CD4-positive, CD25-positive, alpha-beta regulatory T cell (primary cell): ENCODE results near the gene DHCR7. TPM values are rescaled to one million over a fixed set of nuclear protein-coding genes. Genes with fewer than 3 reads are reported as not detected.

Source experiments
- ATAC-seq, 2 donors: fragments of 150-1000 bp; cut with Tn5 transposase; one replicate each; pipeline ENCODE4 v1.10.0; 2021; ENCODE audit warnings: low read depth in 2 of 2, moderate number of reproducible peaks in 2 of 2, moderate library complexity in 1 of 2
- DNase-seq, 3 donors: peaks; one replicate each; pipeline versions ENCODE4 v3.0.0 to v3.0.0-alpha.2; 2012 to 2022; ENCODE audit warnings: mixed read lengths in 1 of 3
- H3K27ac ChIP-seq: one replicate; pipeline ENCODE4 v1.7.0; 2013; ENCODE audit warnings: mild to moderate bottlenecking, low read length; ENCODE audit not compliant: insufficient read depth, poor library complexity, severe bottlenecking
- H3K27me3 ChIP-seq: one replicate; pipeline ENCODE4 v1.7.0; 2013; ENCODE audit warnings: low read length; ENCODE audit not compliant: control insufficient read depth, insufficient read depth
- H3K36me3 ChIP-seq: one replicate; pipeline ENCODE4 v1.7.0; 2013; ENCODE audit warnings: mild to moderate bottlenecking, low read length, moderate library complexity; ENCODE audit not compliant: control insufficient read depth, insufficient read depth
- H3K4me1 ChIP-seq: 2 replicates; pipeline ENCODE4 v1.7.0; 2013; ENCODE audit warnings: mild to moderate bottlenecking, low read length; ENCODE audit not compliant: insufficient read depth, control insufficient read depth, poor library complexity, severe bottlenecking
- H3K4me3 ChIP-seq: one replicate; pipeline ENCODE4 v1.7.0; 2013; ENCODE audit warnings: low read depth, mild to moderate bottlenecking, low read length, moderate library complexity
- H3K9me3 ChIP-seq, 2 experiments: 1 replicate in 1 of 2; 2 replicates in 1 of 2; pipeline ENCODE4 v1.7.0; 2013; ENCODE audit warnings: low read length in 2 of 2, mild to moderate bottlenecking in 1 of 2, moderate library complexity in 1 of 2; ENCODE audit not compliant: control insufficient read depth in 2 of 2
- H3K27ac Mint-ChIP-seq, 3 donors: one replicate each; pipeline ENCODE4 v1.8.0; 2020 to 2022; ENCODE audit warnings: mild to moderate bottlenecking in 3 of 3, mixed read lengths in 3 of 3, moderate library complexity in 2 of 3
- H3K27me3 Mint-ChIP-seq: one replicate; pipeline ENCODE4 v1.8.0; 2022; ENCODE audit warnings: mild to moderate bottlenecking, mixed read lengths
- H3K36me3 Mint-ChIP-seq: one replicate; pipeline ENCODE4 v1.8.0; 2020; ENCODE audit warnings: mixed read lengths
- H3K4me1 Mint-ChIP-seq, 4 donors: one replicate each; pipeline ENCODE4 v1.8.0; 2020 to 2022; ENCODE audit warnings: mixed read lengths in 4 of 4, mild to moderate bottlenecking in 1 of 4
- H3K4me3 Mint-ChIP-seq, 4 donors: one replicate each; pipeline ENCODE4 v1.8.0; 2020 to 2022; ENCODE audit warnings: mild to moderate bottlenecking in 4 of 4, mixed read lengths in 4 of 4, moderate library complexity in 3 of 4
- H3K9me3 Mint-ChIP-seq, 7 donors: one replicate each; pipeline ENCODE4 v1.8.0; 2020 to 2022; ENCODE audit warnings: mixed read lengths in 7 of 7, mild to moderate bottlenecking in 3 of 7, moderate library complexity in 2 of 7
- polyA plus RNA-seq, 4 donors: library from polyadenylated mRNA; unstranded; fragments of 300-500 nt; fragmentation: Illumina TruSeq; gene quantifications; one replicate each; pipeline ENCODE4 v1.2.3, GENCODE V29; 2021
- total RNA-seq: library from RNA; stranded (reverse); gene quantifications from one replicate; pipeline ENCODE4 v1.2.3, GENCODE V29; 2022

Gene DHCR7
- total and polyA plus RNA-seq, 5 donors from 2014 or later = 11.2 to 21.1 (median 15.4) TPM

- Mint-ChIP-seq H3K36me3 (peaks cover 17% of the 10 kb centered on the region), H3K27ac (no peak overlapping the region), H3K9me3 (peaks cover 0 to 2% (median 0%) of the 10 kb centered on the region in 7 donors), H3K4me3 (no peak overlapping the region), H3K27me3 (no peaks in the 10 kb centered on the region), H3K4me1 (peaks cover 0 to 4% (median 0%) of the 10 kb centered on the region in 4 donors)
- ATAC-seq (no peak), DNase-seq (no peak)
- Histone ChIP-seq H3K4me3 (no peak overlapping the region), H3K4me1 (no peaks in the 10 kb centered on the region), H3K27me3 (no peaks in the 10 kb centered on the region), H3K36me3 (peaks cover 6% of the 10 kb centered on the region), H3K9me3 (no peaks in the 10 kb centered on the region), H3K27ac (no peak overlapping the region)
These were observed 14.3 kb downstream of the DHCR7 start for GRCh38 chr11:71433648-71434450.

- DNase-seq = no peak
- ATAC-seq = no peak
- Mint-ChIP-seq H3K9me3 (peaks cover 0 to 2% (median 0%) of the 10 kb centered on the region in 7 donors), H3K27me3 (no peaks in the 10 kb centered on the region), H3K27ac (no peak overlapping the region), H3K36me3 (peaks cover 13% of the 10 kb centered on the region), H3K4me1 (peaks cover 0 to 4% (median 0%) of the 10 kb centered on the region in 4 donors), H3K4me3 (no peak overlapping the region)
- Histone ChIP-seq H3K4me1 (no peaks in the 10 kb centered on the region), H3K36me3 (no peaks in the 10 kb centered on the region), H3K4me3 (no peak overlapping the region), H3K27ac (no peak overlapping the region), H3K9me3 (no peaks in the 10 kb centered on the region), H3K27me3 (no peaks in the 10 kb centered on the region)
These were observed 15.2 kb downstream of the DHCR7 start for GRCh38 chr11:71432761-71433647.

DNA sequence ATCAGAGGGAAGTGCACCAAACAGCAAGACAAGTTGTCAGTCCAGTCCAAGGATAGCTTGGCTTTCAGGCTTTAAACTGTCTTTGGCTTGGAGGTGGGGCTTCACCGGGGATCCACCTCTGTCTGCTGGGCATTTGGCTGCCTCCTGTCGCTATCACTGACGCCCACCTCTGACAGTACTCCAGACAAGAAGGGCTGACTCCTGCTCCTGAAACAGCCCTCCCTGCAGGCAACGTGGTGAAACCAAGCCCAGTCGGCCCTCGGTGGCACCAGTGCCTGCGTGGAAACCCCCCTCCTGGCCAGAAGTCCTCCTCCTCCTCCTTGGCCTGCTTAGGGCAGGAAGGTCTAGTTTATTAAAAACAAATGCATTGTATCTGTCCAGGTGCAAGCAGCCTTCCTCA, 16.9 kb downstream of the DHCR7 start:
- H3K27ac ChIP-seq = no peak overlapping the region
- no peak overlapping the region for H3K27ac Mint-ChIP-seq
- H3K27me3 Mint-ChIP-seq = no peaks in the 10 kb centered on the region
- no peak overlapping the region for H3K4me3 ChIP-seq
- peaks cover 0 to 2% (median 0%) of the 10 kb centered on the region in 7 donors for H3K9me3 Mint-ChIP-seq
- ATAC-seq (no peak), DNase-seq (no peak)
- H3K27me3 ChIP-seq = no peaks in the 10 kb centered on the region
- no peaks in the 10 kb centered on the region for H3K36me3 ChIP-seq
- H3K4me1 Mint-ChIP-seq = peaks cover 0 to 4% (median 0%) of the 10 kb centered on the region in 4 donors
- no peak overlapping the region for H3K4me3 Mint-ChIP-seq
- peaks cover 8% of the 10 kb centered on the region for H3K36me3 Mint-ChIP-seq
- H3K9me3 ChIP-seq = no peaks in the 10 kb centered on the region
- no peaks in the 10 kb centered on the region for H3K4me1 ChIP-seq

- Histone ChIP-seq H3K36me3 (no peaks in the 10 kb centered on the region), H3K27me3 (no peaks in the 10 kb centered on the region), H3K9me3 (no peaks in the 10 kb centered on the region), H3K4me1 (no peaks in the 10 kb centered on the region), H3K27ac (no peak overlapping the region), H3K4me3 (no peak overlapping the region)
- Mint-ChIP-seq H3K4me3 (no peak overlapping the region), H3K27me3 (no peaks in the 10 kb centered on the region), H3K4me1 (peaks cover 0 to 4% (median 0%) of the 10 kb centered on the region in 4 donors), H3K9me3 (peaks cover 0 to 2% (median 0%) of the 10 kb centered on the region in 7 donors), H3K36me3 (peaks cover 2% of the 10 kb centered on the region), H3K27ac (no peak overlapping the region)
- ATAC-seq (no peak), DNase-seq (no peak)
These were observed 18.0 kb downstream of the DHCR7 start for GRCh38 chr11:71430166-71430565.

GRCh38 chr11:71429701-71430100, 18.5 kb downstream of the DHCR7 start:
- Mint-ChIP-seq H3K9me3 (peaks cover 0 to 2% (median 0%) of the 10 kb centered on the region in 7 donors), H3K36me3 (no peaks in the 10 kb centered on the region), H3K4me3 (no peak overlapping the region), H3K4me1 (peaks cover 0 to 4% (median 0%) of the 10 kb centered on the region in 4 donors), H3K27me3 (no peaks in the 10 kb centered on the region), H3K27ac (no peak overlapping the region)
- ATAC-seq (no peak), DNase-seq (no peak)
- Histone ChIP-seq H3K27me3 (no peaks in the 10 kb centered on the region), H3K27ac (no peak overlapping the region), H3K4me3 (no peak overlapping the region), H3K9me3 (no peaks in the 10 kb centered on the region), H3K36me3 (no peaks in the 10 kb centered on the region), H3K4me1 (no peaks in the 10 kb centered on the region)

- Mint-ChIP-seq H3K4me3 (peak overlapping the region in 1 of 4 donors; percentile 73), H3K36me3 (no peaks in the 10 kb centered on the region), H3K27ac (no peak overlapping the region), H3K27me3 (no peaks in the 10 kb centered on the region), H3K9me3 (peaks cover 0 to 2% (median 0%) of the 10 kb centered on the region in 7 donors), H3K4me1 (peaks cover 0 to 4% (median 0%) of the 10 kb centered on the region in 4 donors)
- Histone ChIP-seq H3K27ac (no peak overlapping the region), H3K9me3 (no peaks in the 10 kb centered on the region), H3K4me3 (no peak overlapping the region), H3K27me3 (no peaks in the 10 kb centered on the region), H3K4me1 (no peaks in the 10 kb centered on the region), H3K36me3 (no peaks in the 10 kb centered on the region)
- DNase-seq (no peak), ATAC-seq (no peak)
These were observed 19.2 kb downstream of the DHCR7 start for GRCh38 chr11:71428861-71429435.

DNA sequence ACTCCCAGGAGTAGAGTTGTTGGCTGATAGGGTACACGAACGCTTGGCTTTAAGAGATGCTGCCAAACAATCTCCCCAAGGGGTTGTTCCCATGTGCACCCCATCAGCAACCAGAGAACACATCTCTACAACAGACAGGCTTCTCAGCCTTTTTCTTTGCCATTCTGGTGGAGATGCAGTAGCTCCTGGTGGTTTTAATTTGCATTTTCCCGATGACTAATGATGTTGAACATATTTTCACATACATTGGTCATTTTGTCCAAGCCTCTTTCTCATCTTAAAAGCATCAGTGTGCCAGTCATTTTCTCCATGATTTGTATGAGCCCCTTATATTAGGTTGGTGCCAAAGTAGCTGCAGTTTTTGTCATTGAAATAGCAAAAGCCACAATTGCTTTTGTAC, 21.8 kb downstream of the DHCR7 start:
- ATAC-seq (no peak), DNase-seq (no peak)
- peak overlapping the region in 1 of 3 donors; percentile 39 for H3K27ac Mint-ChIP-seq
- H3K4me3 ChIP-seq = no peak overlapping the region
- H3K27ac ChIP-seq = no peak overlapping the region
- peaks cover 0 to 4% (median 1%) of the 10 kb centered on the region in 4 donors for H3K4me1 Mint-ChIP-seq
- no peaks in the 10 kb centered on the region for H3K36me3 ChIP-seq
- peaks cover 0 to 2% (median 0%) of the 10 kb centered on the region in 7 donors for H3K9me3 Mint-ChIP-seq
- no peaks in the 10 kb centered on the region for H3K27me3 ChIP-seq
- H3K4me1 ChIP-seq = no peaks in the 10 kb centered on the region
- no peaks in the 10 kb centered on the region for H3K27me3 Mint-ChIP-seq
- no peaks in the 10 kb centered on the region for H3K9me3 ChIP-seq
- H3K4me3 Mint-ChIP-seq = no peak overlapping the region
- no peaks in the 10 kb centered on the region for H3K36me3 Mint-ChIP-seq
